Thyroid gland (tissue), 4 donors: Measurements from ENCODE around the gene DAPL1. TPM values are rescaled to one million over a fixed set of nuclear protein-coding genes. Genes with fewer than 3 reads are reported as not detected.

Source experiments
- DNase-seq, 2 donors: peaks; one replicate each; pipeline ENCODE4 v3.0.0-alpha.2; 2019
- H3K27ac ChIP-seq, 3 donors: fragments of 200-600 bp; sonication (generic); 1 replicate in 2 of 3; 2 replicates in 1 of 3; pipeline ENCODE4 v1.5.1; 2016 to 2019; ENCODE audit warnings: mild to moderate bottlenecking in 1 of 3, moderate library complexity in 1 of 3
- H3K27me3 ChIP-seq: fragments of 200-600 bp; sonication (generic); one replicate; pipeline ENCODE4 v1.5.1; 2019
- H3K36me3 ChIP-seq, 2 donors: fragments of 200-600 bp; sonication (generic); one replicate each; pipeline ENCODE4 v1.5.1; 2016 to 2019
- H3K4me1 ChIP-seq, 2 donors: fragments of 200-600 bp; sonication (generic); one replicate each; pipeline ENCODE4 v1.5.1; 2017 to 2019
- H3K4me3 ChIP-seq, 3 donors: fragments of 200-600 bp; sonication (generic); replicated peaks in 1 of 3; 1 replicate in 2 of 3; 2 replicates in 1 of 3; pipeline ENCODE4 v1.5.1; 2016; ENCODE audit warnings: mild to moderate bottlenecking in 1 of 3
- H3K9me3 ChIP-seq: fragments of 200-600 bp; sonication (generic); one replicate; pipeline ENCODE4 v1.5.1; 2017
- POLR2A ChIP-seq, 2 donors: fragments of 450-650 bp; IDR thresholded peaks; one replicate each; pipeline ENCODE4 v1.6.1; 2017; ENCODE audit warnings: antibody characterized with exemption in 2 of 2, mild to moderate bottlenecking in 2 of 2, moderate library complexity in 1 of 2
- WGBS, 2 donors: methylation state at CpG; one replicate each; pipeline ENCODE4 v1.1.5; 2017; 5-methylcytosine and 5-hydroxymethylcytosine counted together
- intact Hi-C: fragments of 100-400 bp; cut with DNase I; formaldehyde crosslinking; loops from one replicate; pipeline ENCODE4 v1.15.1; 2023
- total RNA-seq, 4 donors: library from RNA; depleted of rRNA; stranded (reverse); fragments of >200 nt; gene quantifications; one replicate each; pipeline ENCODE4 v1.2.3, GENCODE V29; 2016
- TF ChIP-seq, protein P1 (sequence below), 6 experiments: fragments of 200-600 bp in 3 of 6; fragments of 450-650 bp in 3 of 6; sonication (generic) in 3 of 6; IDR thresholded peaks; one replicate each; pipeline ENCODE4 v1.5.1; 2016 to 2019; ENCODE audit warnings: antibody characterized with exemption in 6 of 6, mild to moderate bottlenecking in 2 of 6, inconsistent platforms in 1 of 6, moderate library complexity in 1 of 6

DAPL1 gene
- total RNA-seq, 4 donors from 2014 or later = 12.3 to 68.9 (median 28.1) TPM

DNA sequence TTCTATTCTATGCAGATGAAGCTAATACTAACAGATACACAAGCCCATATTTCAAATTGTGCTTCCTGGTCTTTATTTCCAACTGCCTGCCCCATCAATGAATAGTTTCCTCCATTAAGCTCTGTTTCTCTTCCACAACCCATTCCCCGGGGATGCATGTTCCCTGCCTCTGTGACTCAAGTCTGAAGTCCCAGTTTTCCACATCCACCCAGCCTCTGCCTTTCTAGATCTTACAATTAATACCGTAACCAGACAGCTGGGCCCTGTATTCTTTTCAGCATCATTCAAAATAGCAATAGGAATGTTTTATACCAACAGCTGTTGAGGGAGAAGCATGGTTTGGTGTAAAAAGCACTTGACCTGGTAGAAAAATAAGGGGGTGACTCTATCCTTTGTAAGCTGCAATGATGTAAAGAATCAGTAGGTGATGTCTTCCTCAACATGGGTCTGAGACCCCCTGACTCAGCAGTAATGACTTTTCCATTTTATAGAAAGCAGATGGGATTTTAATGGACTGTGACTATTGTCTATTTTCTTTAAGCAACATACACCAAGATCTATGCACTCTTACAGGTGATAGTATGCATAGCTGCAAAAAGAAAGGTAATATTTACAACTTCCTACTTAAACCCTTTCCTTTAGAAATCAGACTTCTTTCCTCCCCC, 46.1 kb upstream of the DAPL1 start:
- WGBS, 2 donors = 85 to 89% methylated on average over 2 of the region's 2 CpGs
- H3K4me1 ChIP-seq = peaks cover 0 to 1% of the 10 kb centered on the region in 2 donors
- intact Hi-C loops = loop anchor here (10.0 kb wide), 1 partner anchor 564 kb away; no protein-coding TSS in a partner anchor
- H3K9me3 ChIP-seq = no peaks in the 10 kb centered on the region
- no peaks in the 10 kb centered on the region for H3K36me3 ChIP-seq
- H3K27me3 ChIP-seq = no peaks in the 10 kb centered on the region
- H3K27ac ChIP-seq = no peak overlapping the region
- DNase-seq = no peak
- H3K4me3 ChIP-seq = no peak overlapping the region
- TF ChIP-seq, protein P1, sequence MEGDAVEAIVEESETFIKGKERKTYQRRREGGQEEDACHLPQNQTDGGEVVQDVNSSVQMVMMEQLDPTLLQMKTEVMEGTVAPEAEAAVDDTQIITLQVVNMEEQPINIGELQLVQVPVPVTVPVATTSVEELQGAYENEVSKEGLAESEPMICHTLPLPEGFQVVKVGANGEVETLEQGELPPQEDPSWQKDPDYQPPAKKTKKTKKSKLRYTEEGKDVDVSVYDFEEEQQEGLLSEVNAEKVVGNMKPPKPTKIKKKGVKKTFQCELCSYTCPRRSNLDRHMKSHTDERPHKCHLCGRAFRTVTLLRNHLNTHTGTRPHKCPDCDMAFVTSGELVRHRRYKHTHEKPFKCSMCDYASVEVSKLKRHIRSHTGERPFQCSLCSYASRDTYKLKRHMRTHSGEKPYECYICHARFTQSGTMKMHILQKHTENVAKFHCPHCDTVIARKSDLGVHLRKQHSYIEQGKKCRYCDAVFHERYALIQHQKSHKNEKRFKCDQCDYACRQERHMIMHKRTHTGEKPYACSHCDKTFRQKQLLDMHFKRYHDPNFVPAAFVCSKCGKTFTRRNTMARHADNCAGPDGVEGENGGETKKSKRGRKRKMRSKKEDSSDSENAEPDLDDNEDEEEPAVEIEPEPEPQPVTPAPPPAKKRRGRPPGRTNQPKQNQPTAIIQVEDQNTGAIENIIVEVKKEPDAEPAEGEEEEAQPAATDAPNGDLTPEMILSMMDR (IDR thresholded peaks at IDR 0.05) = no peak
- TF ChIP-seq POLR2A (IDR thresholded peaks at IDR 0.05) = no peak

DNA sequence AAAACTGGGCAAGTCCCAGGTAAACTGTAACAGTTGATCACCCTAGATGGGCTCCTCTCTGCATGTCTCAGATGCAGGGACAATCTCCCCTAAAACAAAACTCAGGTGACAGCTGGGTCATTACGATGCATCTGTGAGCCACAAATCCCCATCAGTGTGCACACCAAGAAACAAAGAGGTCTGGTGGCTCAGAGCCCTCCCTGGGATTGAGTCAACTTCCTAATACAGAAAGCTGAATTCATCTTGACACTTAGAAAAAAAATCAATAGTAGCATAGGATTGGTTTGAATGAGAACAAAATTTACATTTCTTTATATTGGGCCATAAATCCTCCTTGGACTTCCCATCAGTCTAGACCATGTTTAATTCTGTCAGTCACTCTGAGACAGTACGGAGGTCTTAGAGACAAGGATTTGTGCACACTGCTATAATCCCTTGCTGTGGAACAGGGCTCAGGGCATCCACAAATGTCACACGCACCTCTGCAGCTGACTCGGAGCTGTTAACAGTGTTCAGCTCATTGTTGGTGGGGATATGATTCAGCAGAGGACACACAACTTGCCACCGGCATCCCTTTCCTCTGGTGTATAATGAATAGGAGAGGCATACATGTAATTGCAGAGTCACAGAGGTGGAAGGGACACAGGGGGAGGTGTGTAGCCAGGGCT, 44.5 kb upstream of the DAPL1 start:
- no peak for TF ChIP-seq POLR2A (IDR thresholded peaks at IDR 0.05)
- TF ChIP-seq, protein P1 (IDR thresholded peaks at IDR 0.05) = no peak
- H3K27me3 ChIP-seq = no peaks in the 10 kb centered on the region
- WGBS, 2 donors = 93 to 94% methylated on average over 5 of the region's 5 CpGs
- H3K4me1 ChIP-seq = no peaks in the 10 kb centered on the region
- no peaks in the 10 kb centered on the region for H3K36me3 ChIP-seq
- H3K9me3 ChIP-seq = no peaks in the 10 kb centered on the region
- intact Hi-C loops = loop anchor here (5.0 kb wide), 1 partner anchor 718 kb away; no protein-coding TSS in a partner anchor
- no peak overlapping the region for H3K4me3 ChIP-seq
- no peak overlapping the region for H3K27ac ChIP-seq
- DNase-seq = no peak

DNA sequence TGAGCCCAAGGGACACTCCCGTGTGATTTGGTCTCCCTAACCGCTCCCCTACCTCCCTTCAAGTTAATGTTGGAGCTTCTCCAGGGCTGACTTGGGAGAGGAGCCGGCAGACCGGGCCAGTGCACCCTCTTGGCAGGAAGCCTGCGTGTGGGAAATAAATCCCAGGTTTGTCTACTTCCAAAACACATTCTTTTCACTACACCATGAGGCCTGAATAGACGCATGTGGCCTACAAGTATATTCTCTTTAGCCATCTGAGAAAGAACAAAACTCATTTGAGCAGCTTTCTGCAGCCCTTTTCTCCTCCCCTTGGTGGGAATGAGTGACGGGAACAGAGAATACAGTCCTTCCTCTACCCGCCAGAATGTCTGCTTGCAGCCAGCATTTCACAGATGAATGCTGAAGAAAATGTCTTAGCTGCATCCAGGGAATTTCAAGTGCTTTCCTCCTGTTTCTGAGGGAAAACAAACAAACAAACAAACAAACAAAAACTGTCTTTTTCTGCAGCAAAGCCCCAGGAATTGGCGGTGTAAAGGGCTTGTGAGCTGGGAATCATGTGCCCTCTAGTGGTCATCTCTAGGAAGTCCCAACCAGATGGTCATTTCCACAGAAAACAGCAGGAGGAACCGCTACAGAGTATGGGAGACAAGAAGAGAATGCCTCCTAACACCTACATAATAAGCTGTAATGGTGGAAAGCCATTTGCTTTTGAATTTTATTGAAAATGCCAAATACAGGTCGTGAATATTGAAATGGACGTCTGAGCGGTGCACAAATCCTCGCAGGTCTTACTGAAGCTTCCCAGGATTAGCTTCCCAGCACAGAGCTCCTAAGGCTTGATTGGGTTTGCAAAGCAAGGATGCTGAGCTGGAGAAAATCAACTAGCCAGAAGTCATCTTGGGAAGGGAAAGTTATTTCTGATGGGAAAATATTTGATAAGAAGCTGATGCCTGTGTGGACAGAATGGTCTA, 41.2 kb upstream of the DAPL1 start:
- DNase-seq = peak; percentile 71 to 78
- H3K4me3 ChIP-seq = no peak overlapping the region
- no peaks in the 10 kb centered on the region for H3K9me3 ChIP-seq
- peak overlapping the region in 2 of 3 donors; percentile 7 to 53 for H3K27ac ChIP-seq
- 12 to 20% methylated on average over 14 of the region's 14 CpGs for WGBS, 2 donors
- no peaks in the 10 kb centered on the region for H3K4me1 ChIP-seq
- TF ChIP-seq, protein P1 (IDR thresholded peaks at IDR 0.05) = peak; percentile 74 to 92 (median 86)
- TF ChIP-seq POLR2A (IDR thresholded peaks at IDR 0.05) = no peak
- no peaks in the 10 kb centered on the region for H3K27me3 ChIP-seq
- intact Hi-C loops = loop anchor here (5.0 kb wide), 1 partner anchor 722 kb away; no protein-coding TSS in a partner anchor
- no peaks in the 10 kb centered on the region for H3K36me3 ChIP-seq

DNA sequence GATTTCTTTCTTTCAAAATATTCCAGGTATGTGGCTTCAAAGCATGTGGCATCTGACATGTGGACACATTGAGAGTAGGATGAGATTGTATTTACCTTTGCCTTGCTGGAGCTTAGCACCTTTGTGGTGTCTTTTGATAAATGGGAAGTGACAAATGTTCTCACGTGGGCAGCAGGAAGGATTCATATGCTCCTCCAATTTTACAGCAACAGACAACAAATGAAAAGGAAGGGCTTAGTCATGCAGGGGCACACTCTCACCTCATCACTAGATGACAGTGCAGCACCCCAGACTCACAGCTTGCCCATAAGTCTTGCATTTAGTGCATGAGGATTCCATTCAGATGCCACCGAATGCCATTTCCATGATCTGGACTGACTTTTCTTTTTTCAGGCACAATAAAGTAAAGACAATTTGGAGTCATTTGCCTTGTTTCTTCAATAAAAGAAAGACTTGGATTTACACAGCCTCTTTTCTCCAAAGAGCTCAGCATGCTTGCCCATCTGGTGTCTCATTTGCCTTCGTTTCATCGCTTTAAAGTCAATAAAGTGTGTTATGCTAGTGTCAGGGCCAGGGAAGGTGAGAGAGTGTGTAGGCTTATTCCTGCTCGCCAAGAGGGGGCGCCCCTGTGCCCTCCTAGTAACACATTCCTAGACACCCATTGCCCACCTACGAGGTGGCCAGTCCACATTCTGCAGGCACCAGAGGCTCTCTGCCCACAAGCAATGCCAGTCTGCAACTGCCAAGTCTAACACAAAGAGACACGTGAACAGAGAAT, 39.6 kb upstream of the DAPL1 start:
- WGBS, 2 donors = 63 to 69% methylated on average over 8 of the region's 8 CpGs
- Histone ChIP-seq H3K36me3 (no peaks in the 10 kb centered on the region), H3K4me3 (no peak overlapping the region), H3K27ac (no peak overlapping the region), H3K4me1 (no peaks in the 10 kb centered on the region), H3K9me3 (no peaks in the 10 kb centered on the region), H3K27me3 (no peaks in the 10 kb centered on the region)
- DNase-seq = no peak
- TF ChIP-seq POLR2A (IDR thresholded peaks at IDR 0.05) = no peak
- TF ChIP-seq, protein P1 (IDR thresholded peaks at IDR 0.05) = peak in 1 of 6 experiments; percentile 12
- intact Hi-C loops = no loop called here
